OCI-LY1 (cell line): ENCODE results near the gene CA12.

Experiments
- EZH2 ChIP-seq: fragments of 200-600 bp; sonication (generic), shearing (Covaris generic); IDR thresholded peaks from 2 replicates; pipeline ENCODE4 v1.8.0; 2017; ENCODE audit warnings: borderline replicate concordance, mixed run types, mild to moderate bottlenecking, antibody characterized with exemption, low read length, moderate library complexity, mixed read lengths
- TF ChIP-seq, protein P1 (sequence below): fragments of 200-600 bp; sonication (generic), shearing (Covaris generic); IDR thresholded peaks from 2 replicates; pipeline ENCODE4 v1.5.1; 2017; ENCODE audit warnings: mild to moderate bottlenecking, antibody characterized with exemption, low read length, moderate library complexity, mixed read lengths

DNA sequence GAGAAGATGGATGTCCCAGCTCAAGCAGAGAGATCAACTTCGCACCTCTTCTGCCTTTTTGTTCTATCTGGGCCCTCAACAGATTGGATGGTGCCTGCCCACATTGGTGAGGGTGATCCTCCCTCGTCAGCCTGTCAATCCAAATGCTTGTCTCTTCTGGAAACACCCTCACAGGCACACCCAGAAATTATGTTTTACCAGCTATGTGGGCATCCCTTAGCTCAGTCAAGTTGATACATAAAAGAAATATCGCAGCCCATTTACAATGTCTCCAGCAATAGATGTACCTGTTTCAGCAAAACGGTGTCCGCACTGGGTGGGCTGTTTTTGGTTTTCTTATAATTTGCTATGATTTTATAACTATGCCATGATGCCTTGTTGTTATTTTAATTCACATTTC is 27.5 kb upstream of the CA12 start:
- TF ChIP-seq, protein P1, sequence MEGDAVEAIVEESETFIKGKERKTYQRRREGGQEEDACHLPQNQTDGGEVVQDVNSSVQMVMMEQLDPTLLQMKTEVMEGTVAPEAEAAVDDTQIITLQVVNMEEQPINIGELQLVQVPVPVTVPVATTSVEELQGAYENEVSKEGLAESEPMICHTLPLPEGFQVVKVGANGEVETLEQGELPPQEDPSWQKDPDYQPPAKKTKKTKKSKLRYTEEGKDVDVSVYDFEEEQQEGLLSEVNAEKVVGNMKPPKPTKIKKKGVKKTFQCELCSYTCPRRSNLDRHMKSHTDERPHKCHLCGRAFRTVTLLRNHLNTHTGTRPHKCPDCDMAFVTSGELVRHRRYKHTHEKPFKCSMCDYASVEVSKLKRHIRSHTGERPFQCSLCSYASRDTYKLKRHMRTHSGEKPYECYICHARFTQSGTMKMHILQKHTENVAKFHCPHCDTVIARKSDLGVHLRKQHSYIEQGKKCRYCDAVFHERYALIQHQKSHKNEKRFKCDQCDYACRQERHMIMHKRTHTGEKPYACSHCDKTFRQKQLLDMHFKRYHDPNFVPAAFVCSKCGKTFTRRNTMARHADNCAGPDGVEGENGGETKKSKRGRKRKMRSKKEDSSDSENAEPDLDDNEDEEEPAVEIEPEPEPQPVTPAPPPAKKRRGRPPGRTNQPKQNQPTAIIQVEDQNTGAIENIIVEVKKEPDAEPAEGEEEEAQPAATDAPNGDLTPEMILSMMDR = no peak
- TF ChIP-seq EZH2 = no peak
